ENCODE results near the gene GAS7.

DNA sequence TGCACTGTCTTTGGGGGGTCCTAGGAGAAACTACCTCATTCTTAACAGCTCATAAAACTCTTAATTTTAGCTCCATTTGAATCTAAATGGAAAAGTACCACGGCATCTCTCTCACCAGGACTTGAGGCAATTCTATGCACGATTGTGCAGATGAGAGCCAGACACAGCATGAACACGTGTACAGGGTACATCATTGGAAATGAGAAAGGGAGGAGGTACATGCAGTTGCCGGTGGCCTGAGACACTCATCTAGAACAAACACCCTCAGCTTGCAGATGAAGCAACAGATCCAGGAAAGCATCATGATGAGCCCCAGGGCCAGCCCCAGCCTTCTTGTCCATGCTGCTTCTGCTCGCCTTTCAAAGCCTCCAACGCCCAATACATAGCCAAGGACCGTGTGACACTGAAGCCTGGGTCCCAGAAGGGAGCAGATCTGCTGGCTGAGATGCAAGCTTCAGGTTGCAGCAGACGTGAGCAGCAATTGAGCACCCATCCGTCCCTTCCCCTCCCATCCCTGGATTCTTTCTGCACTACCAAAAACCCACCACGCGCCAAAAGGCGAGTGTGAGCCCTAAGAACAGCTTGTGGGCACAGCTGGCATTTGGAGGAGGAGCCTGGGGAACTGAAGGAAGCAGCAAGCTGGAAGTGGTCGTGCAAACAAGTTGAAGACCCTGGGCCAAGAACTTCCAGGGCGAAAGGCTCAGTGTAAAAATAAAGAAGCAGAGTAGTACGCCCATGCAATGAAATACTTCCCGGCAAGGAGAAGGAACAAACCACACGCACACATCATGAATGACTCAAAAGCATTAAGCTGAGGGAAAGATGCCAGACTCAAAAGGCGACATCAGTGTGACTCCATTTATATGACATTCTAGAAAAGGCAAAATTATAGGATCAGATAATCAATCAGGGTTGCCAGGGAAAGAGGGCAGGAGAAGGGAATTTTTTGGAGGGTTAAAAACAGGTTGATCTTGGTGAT lies 286.0 kb downstream of the GAS7 start:
- TF ChIP-seq SP1 (IDR thresholded peaks at IDR 0.05) (no peak), NFRKB (IDR thresholded peaks at IDR 0.05) (no peak), BHLHE40 (IDR thresholded peaks at IDR 0.05; ENCODE audit: borderline replicate concordance) (no peak), PKNOX1 (IDR thresholded peaks at IDR 0.05) (no peak), HDGF (IDR thresholded peaks at IDR 0.05; ENCODE audit: borderline replicate concordance) (no peak), FOXM1 (IDR thresholded peaks at IDR 0.05; ENCODE audit: borderline replicate concordance) (no peak), ARNT (IDR thresholded peaks at IDR 0.05) (no peak), FOXA1 (IDR thresholded peaks at IDR 0.05) (no peak), TARDBP (IDR thresholded peaks at IDR 0.05) (no peak), SUZ12 (IDR thresholded peaks at IDR 0.05) (no peak), CTBP1 (IDR thresholded peaks at IDR 0.05; ENCODE audit: borderline replicate concordance) (no peak), FOXK2 (IDR thresholded peaks at IDR 0.05) (no peak)
